Measurements from ENCODE around the gene CFAP99. TPM values are rescaled to one million over a fixed set of nuclear protein-coding genes. Genes with fewer than 3 reads are reported as not detected.

The CFAP99 gene
- total RNA-seq, 6 experiments from 2014 or later, result not detected

DNA sequence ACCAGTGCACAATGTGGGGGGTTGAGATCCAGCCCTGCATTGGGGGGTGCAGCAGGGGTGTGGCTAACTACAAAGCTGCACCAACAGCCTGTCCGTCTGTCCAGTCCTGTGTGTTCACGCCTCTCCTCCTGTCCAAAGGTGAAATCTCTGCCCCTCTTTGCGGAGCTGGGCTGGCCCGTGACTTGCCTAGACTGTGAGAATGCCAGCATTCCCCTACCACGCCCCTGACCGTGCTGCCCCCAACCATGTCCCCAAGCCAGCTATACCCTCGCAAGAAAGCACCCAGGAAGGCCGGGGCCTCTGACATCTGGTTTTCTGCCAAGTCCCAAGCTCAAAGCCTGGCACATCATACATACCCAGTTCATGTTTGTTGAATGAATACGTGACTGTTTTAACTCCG, 19.5 kb upstream of the CFAP99 start:
- peaks cover 32% of the 10 kb centered on the region for H3K27me3 Mint-ChIP-seq (ENCODE audit: insufficient read depth)

DNA sequence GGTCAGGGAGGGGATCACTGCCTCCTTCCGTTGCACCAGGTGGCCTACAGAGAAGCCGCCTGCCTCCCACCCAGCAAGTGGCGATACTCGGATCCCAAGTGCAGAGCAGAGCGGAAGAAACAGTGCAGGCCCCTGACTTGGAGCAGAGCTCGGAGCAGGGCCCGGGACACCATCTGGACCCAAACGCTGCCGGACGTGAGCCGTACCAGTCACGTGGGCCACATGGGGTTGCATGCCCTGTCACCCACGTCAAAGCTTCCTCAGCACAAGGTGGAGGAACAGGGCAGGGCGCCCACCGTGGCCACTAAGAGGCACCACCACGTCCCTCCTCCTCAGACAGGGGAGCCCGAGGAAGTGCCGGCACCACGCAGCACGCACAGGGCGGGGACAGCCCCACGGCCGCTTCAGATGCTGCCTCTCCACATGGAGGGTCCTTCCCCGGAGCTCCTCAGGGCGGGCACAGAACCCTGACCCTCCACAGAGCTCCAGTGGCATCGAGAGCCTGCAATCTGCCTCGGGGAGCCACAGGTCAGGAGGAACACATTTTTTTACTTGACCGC, 19.0 kb upstream of the CFAP99 start:
- peaks cover 20% of the 10 kb centered on the region for H3K4me1 Mint-ChIP-seq (ENCODE audit: low read depth)
- no peak overlapping the region for H3K27ac Mint-ChIP-seq
- H3K36me3 Mint-ChIP-seq (ENCODE audit: low read depth), result no peaks in the 10 kb centered on the region
- TF ChIP-seq, protein P1, sequence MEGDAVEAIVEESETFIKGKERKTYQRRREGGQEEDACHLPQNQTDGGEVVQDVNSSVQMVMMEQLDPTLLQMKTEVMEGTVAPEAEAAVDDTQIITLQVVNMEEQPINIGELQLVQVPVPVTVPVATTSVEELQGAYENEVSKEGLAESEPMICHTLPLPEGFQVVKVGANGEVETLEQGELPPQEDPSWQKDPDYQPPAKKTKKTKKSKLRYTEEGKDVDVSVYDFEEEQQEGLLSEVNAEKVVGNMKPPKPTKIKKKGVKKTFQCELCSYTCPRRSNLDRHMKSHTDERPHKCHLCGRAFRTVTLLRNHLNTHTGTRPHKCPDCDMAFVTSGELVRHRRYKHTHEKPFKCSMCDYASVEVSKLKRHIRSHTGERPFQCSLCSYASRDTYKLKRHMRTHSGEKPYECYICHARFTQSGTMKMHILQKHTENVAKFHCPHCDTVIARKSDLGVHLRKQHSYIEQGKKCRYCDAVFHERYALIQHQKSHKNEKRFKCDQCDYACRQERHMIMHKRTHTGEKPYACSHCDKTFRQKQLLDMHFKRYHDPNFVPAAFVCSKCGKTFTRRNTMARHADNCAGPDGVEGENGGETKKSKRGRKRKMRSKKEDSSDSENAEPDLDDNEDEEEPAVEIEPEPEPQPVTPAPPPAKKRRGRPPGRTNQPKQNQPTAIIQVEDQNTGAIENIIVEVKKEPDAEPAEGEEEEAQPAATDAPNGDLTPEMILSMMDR (IDR thresholded peaks at IDR 0.05), result no peak
- DNase-seq, result no peak
- no peaks in the 10 kb centered on the region for H3K9me3 Mint-ChIP-seq
- H3K27me3 Mint-ChIP-seq (ENCODE audit: insufficient read depth), result peaks cover 33% of the 10 kb centered on the region
- H3K4me3 Mint-ChIP-seq, result no peak overlapping the region

More for the DNA sequence above, 19.5 kb upstream of the CFAP99 start:
- TF ChIP-seq, protein P1 (IDR thresholded peaks at IDR 0.05), result no peak
- Mint-ChIP-seq H3K27ac (no peak overlapping the region), H3K4me1 (ENCODE audit: low read depth) (peaks cover 23% of the 10 kb centered on the region), H3K9me3 (no peaks in the 10 kb centered on the region), H3K36me3 (ENCODE audit: low read depth) (no peaks in the 10 kb centered on the region), H3K4me3 (no peak overlapping the region)
- DNase-seq, result no peak

DNA sequence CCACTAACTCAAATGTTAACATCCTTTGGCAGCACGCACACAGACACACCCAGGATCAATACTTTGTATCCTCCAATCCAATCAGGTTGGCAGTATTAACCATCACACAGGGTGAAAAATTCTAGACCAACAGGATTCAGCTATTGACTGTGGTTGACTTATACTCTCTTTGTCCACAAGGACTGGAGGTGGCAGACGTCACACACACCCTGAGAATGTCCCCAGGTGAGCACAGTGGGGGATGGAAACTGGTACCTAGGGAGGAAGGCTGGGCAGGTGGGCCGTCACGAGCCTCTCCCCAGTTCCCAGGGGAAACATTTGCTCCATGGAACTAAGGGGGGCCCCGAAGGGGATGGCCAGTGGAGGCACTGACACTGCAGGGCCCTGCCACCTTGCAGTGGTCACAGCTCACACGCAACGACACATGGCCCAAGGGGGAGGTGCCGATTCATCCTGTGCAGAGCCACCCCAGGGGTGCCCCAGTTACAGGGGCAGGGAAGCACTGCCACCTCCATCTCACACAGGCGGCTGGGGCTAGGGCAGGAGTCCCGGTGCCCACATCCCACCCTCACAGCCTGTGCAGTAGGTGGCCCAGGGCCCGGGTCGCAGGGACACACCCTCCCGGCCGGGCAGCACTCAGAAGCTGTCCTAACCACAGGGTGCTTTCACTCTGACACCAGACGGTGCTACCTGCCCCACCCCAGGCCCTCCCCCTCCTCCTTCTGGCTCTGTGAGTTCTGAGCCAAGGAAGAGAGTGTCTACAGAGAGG, 17.7 kb upstream of the CFAP99 start:
- TF ChIP-seq, protein P1 (IDR thresholded peaks at IDR 0.05), result 0 out of 2 replicates have a peak, but pooled peaks have one; percentile 11
- DNase-seq, result no peak
- H3K36me3 Mint-ChIP-seq (ENCODE audit: low read depth), result no peaks in the 10 kb centered on the region
- no peak overlapping the region for H3K4me3 Mint-ChIP-seq
- H3K4me1 Mint-ChIP-seq (ENCODE audit: low read depth), result peaks cover 12% of the 10 kb centered on the region
- no peak overlapping the region for H3K27ac Mint-ChIP-seq
- peaks cover 31% of the 10 kb centered on the region for H3K27me3 Mint-ChIP-seq (ENCODE audit: insufficient read depth)
- H3K9me3 Mint-ChIP-seq, result no peaks in the 10 kb centered on the region

DNA sequence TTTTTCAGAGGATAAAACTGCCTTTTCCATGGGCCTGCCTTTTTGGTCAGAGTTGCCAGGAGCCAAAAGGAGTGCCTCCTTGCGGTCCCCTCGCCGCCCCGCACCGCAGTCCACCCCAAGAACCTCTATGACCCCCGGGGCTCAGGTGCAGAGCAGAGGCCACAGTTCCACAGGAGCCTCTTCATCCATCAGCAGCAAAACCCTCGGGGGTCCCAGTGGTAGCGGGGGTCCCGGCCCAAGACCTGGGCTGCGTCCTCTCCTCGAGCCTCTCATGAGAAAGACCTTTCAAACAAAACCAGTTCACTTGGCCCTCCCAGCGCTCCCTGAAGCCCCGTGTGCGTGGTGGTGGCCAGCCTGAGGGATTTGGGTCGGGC, 17.2 kb upstream of the CFAP99 start:
- peaks cover 12% of the 10 kb centered on the region for H3K4me1 Mint-ChIP-seq (ENCODE audit: low read depth)
- peaks cover 31% of the 10 kb centered on the region for H3K27me3 Mint-ChIP-seq (ENCODE audit: insufficient read depth)
- TF ChIP-seq, protein P1 (IDR thresholded peaks at IDR 0.05), result no peak
- DNase-seq, result no peak
- no peaks in the 10 kb centered on the region for H3K9me3 Mint-ChIP-seq
- peak overlapping the region; percentile 81 for H3K4me3 Mint-ChIP-seq
- H3K27ac Mint-ChIP-seq, result no peak overlapping the region
- no peaks in the 10 kb centered on the region for H3K36me3 Mint-ChIP-seq (ENCODE audit: low read depth)

DNA sequence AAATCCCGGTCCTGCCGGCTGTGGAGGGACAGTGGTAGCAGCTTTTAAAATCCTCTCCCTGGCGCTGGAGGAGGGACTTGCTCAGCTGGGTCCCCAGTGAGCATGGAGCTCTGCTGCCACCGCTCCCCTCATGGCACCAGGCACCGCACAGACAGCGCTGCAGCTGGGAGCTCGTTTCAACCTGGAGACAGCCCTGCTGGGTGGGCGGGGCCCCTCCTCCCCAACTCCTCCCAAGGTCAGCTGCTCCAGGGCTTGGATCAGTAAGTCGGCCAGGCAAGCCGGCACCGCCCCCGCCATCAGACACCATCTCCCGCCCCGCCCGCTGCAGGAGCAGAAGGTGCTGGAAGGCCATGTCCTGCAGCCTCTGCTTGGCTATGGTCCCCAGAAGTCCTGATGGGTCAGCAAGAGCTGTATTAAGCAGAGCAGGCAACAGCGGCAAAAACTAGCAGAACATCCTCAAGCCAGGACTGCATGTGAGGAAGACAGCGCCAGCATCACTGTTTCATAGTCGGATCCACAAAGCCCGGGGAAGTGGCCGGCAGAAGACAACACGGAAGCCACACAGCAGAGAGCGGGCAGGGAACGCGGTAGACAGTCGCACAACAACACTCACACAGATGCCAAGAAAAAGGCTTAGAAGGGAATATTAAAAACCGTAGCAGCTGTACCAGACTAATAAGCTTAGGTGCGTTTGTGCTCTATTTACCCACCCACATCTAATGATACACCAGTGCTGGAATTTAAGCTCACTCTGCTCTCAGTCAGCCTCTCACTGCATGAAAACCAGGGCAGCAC, 16.5 kb upstream of the CFAP99 start:
- H3K27ac Mint-ChIP-seq, result no peak overlapping the region
- no peaks in the 10 kb centered on the region for H3K9me3 Mint-ChIP-seq
- H3K4me1 Mint-ChIP-seq (ENCODE audit: low read depth), result peaks cover 12% of the 10 kb centered on the region
- H3K27me3 Mint-ChIP-seq (ENCODE audit: insufficient read depth), result peaks cover 37% of the 10 kb centered on the region
- TF ChIP-seq, protein P1 (IDR thresholded peaks at IDR 0.05), result no peak
- H3K36me3 Mint-ChIP-seq (ENCODE audit: low read depth), result no peaks in the 10 kb centered on the region
- H3K4me3 Mint-ChIP-seq, result peak overlapping the region; percentile 81
- DNase-seq, result peak; percentile 24
